M059J (cell line): ENCODE results near the gene CD151. TPM values are rescaled to one million over a fixed set of nuclear protein-coding genes. Genes with fewer than 3 reads are reported as not detected.

Source experiments
- DNase-seq: peaks from one replicate; pipeline ENCODE4 v3.0.0-alpha.2; 2012; ENCODE audit warnings: low read depth
- total RNA-seq: library from RNA; depleted of rRNA; stranded (reverse); fragments of >200 nt; shearing (Covaris generic); gene quantifications from 2 replicates; pipeline ENCODE4 v1.2.3, GENCODE V29; 2014

CD151 gene
- total RNA-seq, 1 experiment from 2014 or later: 642 TPM

- peak; percentile 91 for DNase-seq
These were observed 3.4 kb upstream of the CD151 start for GRCh38 chr11:829176-829846.

GRCh38 chr11:829847-830294 lies 2.9 kb upstream of the CD151 start:
- DNase-seq: no peak

GRCh38 chr11:830295-831117 lies 2.2 kb upstream of the CD151 start:
- DNase-seq: peak; percentile 79

GRCh38 chr11:831118-831864 lies 1.5 kb upstream of the CD151 start:
- DNase-seq: peak; percentile 75

- DNase-seq: no peak
These were observed 707 bp upstream of the CD151 start for GRCh38 chr11:831961-832528.

- DNase-seq: peak; percentile 62
These were observed 501 bp downstream of the CD151 start for GRCh38 chr11:833114-833791.

GRCh38 chr11:833849-834311 lies 1.1 kb downstream of the CD151 start:
- DNase-seq: no peak

- DNase-seq: peak; percentile 97
These were observed 1.9 kb downstream of the CD151 start for GRCh38 chr11:834371-835316.

- no peak for DNase-seq
These were observed 3.5 kb downstream of the CD151 start for GRCh38 chr11:836274-836673.

- no peak for DNase-seq
These were observed 3.9 kb downstream of the CD151 start for GRCh38 chr11:836700-837099.

GRCh38 chr11:837189-837989 lies 4.6 kb downstream of the CD151 start:
- DNase-seq: no peak

GRCh38 chr11:837990-838307 lies 5.2 kb downstream of the CD151 start:
- no peak for DNase-seq

- DNase-seq: no peak
These were observed 5.9 kb downstream of the CD151 start for GRCh38 chr11:838441-839279.

- no peak for DNase-seq
These were observed 6.5 kb downstream of the CD151 start for GRCh38 chr11:839280-839623.

- DNase-seq: no peak
These were observed 7.3 kb downstream of the CD151 start for GRCh38 chr11:839875-840617.

- no peak for DNase-seq
These were observed 9.2 kb downstream of the CD151 start for GRCh38 chr11:841981-842369.

- peak; percentile 84 for DNase-seq
These were observed 9.7 kb downstream of the CD151 start, which contains the start of the genes POLR2L and TSPAN4 for GRCh38 chr11:842370-843002. Gene POLR2L, minus strand, starts transcription at chr11:842529. Its CDS starts 21 bp downstream, at chr11:842508. Gene TSPAN4, plus strand, starts transcription at chr11:842852. Its CDS starts 7,453 bp downstream, at chr11:850305.
